GM19238 (cell line): Measurements from ENCODE around the gene NKIRAS2.

ENCODE experiments used
- DNase-seq: peaks from one replicate; pipeline ENCODE4 v3.0.0; 2011; ENCODE audit warnings: low spot score; ENCODE audit not compliant: insufficient read length

The NKIRAS2 gene

GRCh38 chr17:42026857-42027589 lies 7.1 kb downstream of the NKIRAS2 start:
- DNase-seq = no peak

DNA sequence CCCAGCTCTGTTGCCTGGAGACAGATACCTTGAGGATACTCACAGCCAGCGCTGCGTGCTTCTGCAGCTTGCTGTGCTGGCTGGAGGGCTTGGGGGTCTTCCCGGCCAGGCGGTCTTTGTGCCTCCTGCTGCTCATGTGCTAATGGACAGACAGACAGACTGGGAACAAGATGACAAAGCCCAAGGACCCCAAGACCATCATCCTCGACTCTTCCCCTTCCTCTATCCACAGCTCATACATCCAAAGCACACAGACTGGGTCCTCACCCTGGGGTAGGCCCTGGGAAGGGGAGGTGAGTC lies 7.7 kb downstream of the NKIRAS2 start:
- DNase-seq = no peak

- DNase-seq = no peak
Observed at GRCh38 chr17:42027961-42028790, 8.3 kb downstream of the NKIRAS2 start.

DNA sequence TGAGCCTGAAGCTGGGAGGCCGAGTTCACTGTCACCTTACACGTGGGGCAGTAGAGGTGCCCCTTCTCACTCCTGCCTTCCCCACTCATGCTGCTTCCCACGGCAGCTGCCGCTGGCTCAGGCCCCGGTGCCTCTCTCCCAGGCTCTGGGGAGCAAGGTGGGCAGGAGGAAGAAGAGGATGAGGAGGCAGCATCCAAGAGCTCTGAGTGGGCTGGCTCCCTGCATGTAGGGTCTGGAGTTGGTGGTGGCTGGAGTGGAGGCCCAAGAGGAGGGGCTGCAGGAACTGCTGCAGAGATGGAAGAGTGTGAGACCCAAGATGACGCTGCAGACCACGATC lies 8.9 kb downstream of the NKIRAS2 start:
- DNase-seq = no peak

DNA sequence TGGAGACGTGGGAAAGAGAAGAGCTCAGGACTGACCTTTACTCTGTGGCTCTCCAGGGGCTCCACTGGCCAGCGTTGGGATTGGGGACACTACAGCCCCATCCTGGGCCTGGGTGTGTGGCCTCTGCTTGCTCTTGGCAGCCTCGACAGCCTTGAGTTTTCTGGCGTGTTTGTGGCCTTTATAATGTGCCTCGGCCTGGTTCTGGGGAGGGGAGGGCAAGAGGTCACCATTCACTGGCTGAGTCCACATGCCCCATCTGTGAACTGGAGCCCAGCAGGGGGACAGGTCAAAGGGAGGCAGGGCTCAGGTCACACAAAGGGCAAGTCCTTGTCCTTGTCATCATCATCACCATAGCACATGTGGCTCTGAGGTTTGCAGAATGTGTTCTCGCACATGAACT lies 11.7 kb downstream of the NKIRAS2 start:
- no peak for DNase-seq

DNA sequence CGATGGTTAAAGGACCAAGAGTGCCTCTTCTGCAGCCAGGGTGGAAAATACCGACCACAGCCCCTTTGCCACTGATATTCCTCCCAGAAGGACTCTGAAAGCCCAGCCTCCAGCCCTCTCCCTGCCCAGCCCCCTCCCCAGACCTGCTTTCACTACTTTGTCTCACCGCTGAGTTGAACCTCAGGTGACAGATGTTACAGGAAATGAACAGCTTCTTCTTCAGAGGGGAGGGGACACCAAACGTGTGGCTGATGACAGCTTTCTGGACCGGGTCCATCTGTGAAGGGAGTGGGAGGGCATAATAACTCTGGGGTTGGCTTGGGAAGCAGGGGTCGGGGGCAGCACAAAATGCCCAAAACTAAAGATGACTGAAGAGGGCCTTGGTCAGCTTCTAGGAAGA lies 14.2 kb downstream of the NKIRAS2 start:
- DNase-seq = no peak

- DNase-seq = no peak
Observed at GRCh38 chr17:42038221-42038973, 18.5 kb downstream of the NKIRAS2 start.

DNA sequence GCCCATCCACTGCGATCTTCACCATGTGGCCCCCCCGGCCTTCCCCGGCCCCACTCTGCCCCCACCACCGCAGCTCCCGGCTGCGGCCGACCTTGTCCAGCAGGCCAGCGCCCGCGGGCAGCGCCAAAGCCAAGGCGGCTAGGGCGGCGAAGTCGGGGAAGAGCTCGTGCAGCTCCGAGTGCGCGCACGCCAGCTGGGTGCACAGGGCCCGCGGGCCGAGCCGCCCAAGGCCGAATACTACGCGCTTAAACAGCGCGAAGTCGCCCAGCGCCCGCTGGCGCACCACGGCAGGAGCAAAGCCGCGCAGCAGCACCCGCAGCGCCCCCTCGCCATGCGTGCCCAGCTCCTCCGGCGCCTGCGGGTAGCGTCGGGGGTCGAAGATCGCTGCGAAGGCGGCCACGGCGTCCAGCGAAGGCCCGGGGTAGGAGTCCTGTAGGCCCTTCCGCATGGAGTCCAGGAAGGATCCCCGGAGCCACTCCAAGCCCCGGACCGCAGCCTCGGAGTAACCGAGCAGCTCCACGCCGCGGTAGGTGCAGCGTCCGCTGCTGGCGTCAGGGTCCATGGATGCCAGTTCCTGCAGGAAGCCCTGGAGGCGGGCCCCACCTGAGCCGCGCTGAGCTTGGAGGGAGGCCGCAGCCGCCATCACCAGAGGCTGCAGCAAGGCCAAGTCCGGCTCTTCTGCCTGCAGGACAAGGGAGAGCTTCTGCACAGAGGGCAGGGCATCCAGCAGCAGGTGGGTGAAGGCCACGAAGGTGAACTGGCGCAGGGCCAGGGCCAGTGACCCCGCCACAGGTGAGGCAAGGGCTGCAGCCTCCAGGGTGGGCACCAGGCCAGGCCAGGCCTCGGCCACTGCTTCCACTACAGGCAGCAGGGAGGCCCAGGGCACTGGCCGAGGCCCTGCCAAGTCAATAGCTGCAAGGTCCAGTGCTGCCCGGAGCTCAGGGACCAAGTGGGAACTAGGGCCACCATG lies 20.2 kb downstream of the NKIRAS2 start:
- DNase-seq = no peak

- no peak for DNase-seq
Observed at GRCh38 chr17:42040818-42041217, 20.9 kb downstream of the NKIRAS2 start.

GRCh38 chr17:42041619-42042018 lies 21.7 kb downstream of the NKIRAS2 start:
- no peak for DNase-seq

GRCh38 chr17:42042598-42043319 lies 22.9 kb downstream of the NKIRAS2 start:
- DNase-seq = no peak

GRCh38 chr17:42045719-42046118 lies 25.8 kb downstream of the NKIRAS2 start:
- DNase-seq = no peak

DNA sequence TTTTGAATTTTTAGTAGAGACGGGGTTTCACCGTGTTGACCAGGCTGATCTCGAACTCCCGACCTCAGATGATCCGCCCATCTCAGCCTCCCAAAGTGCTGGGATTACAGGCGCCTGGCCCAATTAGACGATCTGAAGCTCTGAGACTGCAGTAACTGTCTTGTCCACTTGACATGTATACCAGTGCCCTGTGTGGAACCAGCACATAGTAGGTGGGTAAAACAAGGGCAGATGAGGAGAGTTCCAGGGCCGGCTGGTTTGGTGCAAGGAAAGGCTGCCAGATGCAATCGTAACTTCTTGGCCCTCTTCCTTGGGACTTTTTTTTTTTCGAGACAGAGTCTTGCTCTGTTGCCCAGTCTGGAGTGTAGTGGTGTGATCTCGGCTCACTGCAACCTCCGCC lies 27.5 kb downstream of the NKIRAS2 start:
- DNase-seq = no peak

GRCh38 chr17:42049834-42050392 lies 30.0 kb downstream of the NKIRAS2 start:
- no peak for DNase-seq

- peak; percentile 72 for DNase-seq
Observed at GRCh38 chr17:42050393-42051012, 30.6 kb downstream of the NKIRAS2 start, which contains the start of gene C17orf113. TSS of gene C17orf113 (minus strand) at chr17:42050601. CDS start at chr17:42043376, 7,225 bp downstream.

GRCh38 chr17:42051013-42051400 lies 31.1 kb downstream of the NKIRAS2 start:
- no peak for DNase-seq

DNA sequence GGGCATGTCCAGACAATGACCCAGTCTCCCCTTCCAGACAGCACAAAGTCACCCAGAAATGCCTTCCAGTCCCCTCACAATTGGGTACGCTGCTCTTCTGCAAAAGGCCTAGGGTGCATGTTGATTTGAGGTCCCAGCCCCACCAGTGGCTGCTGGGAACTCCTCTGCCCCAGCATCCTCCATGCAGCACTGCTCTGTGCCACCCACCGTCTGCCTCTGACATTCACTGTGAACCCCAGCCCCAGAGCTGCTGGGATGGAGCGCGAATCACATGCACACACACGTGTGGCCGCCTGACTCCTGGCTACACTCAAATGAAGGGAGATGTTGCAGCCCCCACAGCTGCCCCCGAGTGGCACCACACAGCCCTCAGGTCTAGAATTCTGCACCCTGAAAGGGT lies 31.8 kb downstream of the NKIRAS2 start:
- no peak for DNase-seq

- DNase-seq = no peak
Observed at GRCh38 chr17:42052346-42052877, 32.5 kb downstream of the NKIRAS2 start.

- no peak for DNase-seq
Observed at GRCh38 chr17:42053731-42054500, 34.0 kb downstream of the NKIRAS2 start.
